ENCODE data around the gene GRID2.

GRID2 gene

DNA sequence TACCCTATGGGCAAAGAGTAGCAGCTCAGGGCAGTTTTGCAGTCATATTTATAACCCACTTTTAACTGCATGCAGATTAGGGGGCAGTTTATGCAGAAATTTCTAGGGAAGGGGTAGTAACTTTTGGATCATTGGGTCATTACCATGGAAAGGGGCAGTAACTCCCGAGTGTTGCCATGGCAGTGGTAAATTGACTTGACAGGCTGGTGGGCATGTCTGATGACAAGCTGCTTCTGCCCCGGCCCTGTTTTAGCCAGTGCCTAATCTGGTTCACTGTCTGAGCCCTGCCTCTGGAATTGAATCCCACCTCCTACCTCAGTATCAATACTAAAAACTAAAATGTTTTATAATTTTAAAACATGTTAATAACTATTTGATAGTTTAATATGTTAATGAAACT, 1162.7 kb downstream of the GRID2 start:
- Histone ChIP-seq H3F3A (ENCODE audit: insufficient read depth, low read length) (no peaks in the 10 kb centered on the region), H3K4me1 (ENCODE audit: low read length) (no peaks in the 10 kb centered on the region), H3K27ac (ENCODE audit: low read length) (no peak overlapping the region), H3K36me3 (replicated peaks; ENCODE audit: insufficient read depth, low read length) (no peaks in the 10 kb centered on the region), H3K9ac (ENCODE audit: low read length) (no peak overlapping the region), H3K4me2 (ENCODE audit: low read depth, low read length) (no peak overlapping the region), H2AFZ (ENCODE audit: low read length) (no peak overlapping the region), H4K20me1 (ENCODE audit: insufficient read depth, low read length) (no peaks in the 10 kb centered on the region), H3K9me2 (replicated peaks; ENCODE audit: insufficient read depth, low read length) (no peaks in the 10 kb centered on the region), H3K79me2 (ENCODE audit: low read length) (no peaks in the 10 kb centered on the region), H3K4me3 (ENCODE audit: low read length) (no peak overlapping the region), H3K9me3 (replicated peaks; ENCODE audit: insufficient read depth, low read length) (no peaks in the 10 kb centered on the region), H3K27me3 (replicated peaks; ENCODE audit: insufficient read depth, low read length) (no peaks in the 10 kb centered on the region)
- no peak for TF ChIP-seq CTCF (IDR thresholded peaks at IDR 0.05; ENCODE audit: low read length)
- TF ChIP-seq EZH2phosphoT487 (IDR thresholded peaks at IDR 0.05; ENCODE audit: low read length), result no peak
- no peak for DNase-seq

GRCh38 chr4:93467484-93468155, 1163.9 kb downstream of the GRID2 start:
- DNase-seq, result no peak

DNA sequence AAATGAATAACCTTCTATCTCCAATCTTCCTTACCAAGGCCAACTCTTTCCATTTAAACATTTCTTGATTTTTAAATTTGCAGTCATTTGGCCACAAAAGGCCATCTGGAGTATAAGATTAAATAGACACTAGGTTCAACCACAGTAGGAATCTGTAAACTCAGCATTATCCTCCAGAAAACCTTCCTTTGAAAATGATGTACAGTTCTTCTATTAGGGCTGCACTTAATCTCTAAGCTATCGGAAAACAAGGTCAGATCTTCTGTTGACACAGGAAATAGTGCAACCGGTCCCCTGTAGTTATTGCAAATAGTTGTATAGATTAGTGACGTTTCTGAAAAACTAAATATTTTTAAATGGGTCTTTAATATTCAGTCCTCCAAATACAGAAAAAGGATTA, 1165.8 kb downstream of the GRID2 start:
- Histone ChIP-seq H3K4me2 (ENCODE audit: low read depth, low read length) (no peak overlapping the region), H3K27ac (ENCODE audit: low read length) (no peak overlapping the region), H2AFZ (ENCODE audit: low read length) (no peak overlapping the region), H3F3A (ENCODE audit: insufficient read depth, low read length) (no peaks in the 10 kb centered on the region), H3K79me2 (ENCODE audit: low read length) (no peaks in the 10 kb centered on the region), H3K4me1 (ENCODE audit: low read length) (no peaks in the 10 kb centered on the region), H4K20me1 (ENCODE audit: insufficient read depth, low read length) (no peaks in the 10 kb centered on the region), H3K9me3 (replicated peaks; ENCODE audit: insufficient read depth, low read length) (no peaks in the 10 kb centered on the region), H3K9me2 (replicated peaks; ENCODE audit: insufficient read depth, low read length) (no peaks in the 10 kb centered on the region), H3K27me3 (replicated peaks; ENCODE audit: insufficient read depth, low read length) (no peaks in the 10 kb centered on the region), H3K36me3 (replicated peaks; ENCODE audit: insufficient read depth, low read length) (no peaks in the 10 kb centered on the region), H3K9ac (ENCODE audit: low read length) (no peak overlapping the region), H3K4me3 (ENCODE audit: low read length) (no peak overlapping the region)
- DNase-seq, result no peak
- TF ChIP-seq EZH2 (optimal IDR thresholded peaks at IDR 0.05; ENCODE audit: low read depth, low read length) (no peak), CTCF (IDR thresholded peaks at IDR 0.05; ENCODE audit: low read length) (no peak), EZH2phosphoT487 (IDR thresholded peaks at IDR 0.05; ENCODE audit: low read length) (no peak)

More at GRCh38 chr4:93467484-93468155, 1163.9 kb downstream of the GRID2 start:
- Histone ChIP-seq H3K4me3 (ENCODE audit: low read length) (no peak overlapping the region), H3F3A (ENCODE audit: insufficient read depth, low read length) (no peaks in the 10 kb centered on the region), H2AFZ (ENCODE audit: low read length) (no peak overlapping the region), H3K9me2 (replicated peaks; ENCODE audit: insufficient read depth, low read length) (no peaks in the 10 kb centered on the region), H3K4me2 (ENCODE audit: low read depth, low read length) (no peak overlapping the region), H3K27ac (ENCODE audit: low read length) (no peak overlapping the region), H3K36me3 (replicated peaks; ENCODE audit: insufficient read depth, low read length) (no peaks in the 10 kb centered on the region), H4K20me1 (ENCODE audit: insufficient read depth, low read length) (no peaks in the 10 kb centered on the region), H3K27me3 (replicated peaks; ENCODE audit: insufficient read depth, low read length) (no peaks in the 10 kb centered on the region), H3K79me2 (ENCODE audit: low read length) (no peaks in the 10 kb centered on the region), H3K9ac (ENCODE audit: low read length) (no peak overlapping the region), H3K9me3 (replicated peaks; ENCODE audit: insufficient read depth, low read length) (no peaks in the 10 kb centered on the region), H3K4me1 (ENCODE audit: low read length) (no peaks in the 10 kb centered on the region)
- TF ChIP-seq EZH2 (optimal IDR thresholded peaks at IDR 0.05; ENCODE audit: low read depth, low read length) (no peak), EZH2phosphoT487 (IDR thresholded peaks at IDR 0.05; ENCODE audit: low read length) (no peak), CTCF (IDR thresholded peaks at IDR 0.05; ENCODE audit: low read length) (no peak)

Data from MM.1S (cell line).